H9 (cell line): ENCODE measurements around the gene GOLGA3. TPM values are rescaled to one million over a fixed set of nuclear protein-coding genes. Genes with fewer than 3 reads are reported as not detected.

ENCODE experiments used
- DNase-seq: peaks from one replicate; pipeline ENCODE4 v3.0.0-alpha.2; 2017
- H2AFZ ChIP-seq: one replicate; pipeline ENCODE4 v1.6.1; 2013; ENCODE audit warnings: mild to moderate bottlenecking, low read length, control low read depth, moderate library complexity
- H2AK5ac ChIP-seq: 2 replicates; pipeline ENCODE4 v1.6.1; 2013; ENCODE audit warnings: low read length, control low read depth, mixed read lengths; ENCODE audit not compliant: insufficient read length
- H2BK120ac ChIP-seq: one replicate; pipeline ENCODE4 v1.6.1; 2013; ENCODE audit warnings: low read depth, mild to moderate bottlenecking, low read length, control low read depth, inconsistent platforms; ENCODE audit not compliant: poor library complexity, severe bottlenecking
- H2BK12ac ChIP-seq: 2 replicates; pipeline ENCODE4 v1.6.1; 2013; ENCODE audit warnings: low read length, control low read depth, mixed read lengths, low read depth; ENCODE audit not compliant: insufficient read length
- H2BK15ac ChIP-seq: 2 replicates; pipeline ENCODE4 v1.6.1; 2013; ENCODE audit warnings: low read depth, low read length, control low read depth
- H2BK20ac ChIP-seq: one replicate; pipeline ENCODE4 v1.6.1; 2013; ENCODE audit warnings: low read depth, mild to moderate bottlenecking, low read length, control low read depth, inconsistent platforms; ENCODE audit not compliant: poor library complexity, severe bottlenecking
- H2BK5ac ChIP-seq: 2 replicates; pipeline ENCODE4 v1.6.1; 2013; ENCODE audit warnings: low read length, control low read depth, mixed read lengths; ENCODE audit not compliant: insufficient read length
- H3K14ac ChIP-seq: 2 replicates; pipeline ENCODE4 v1.6.1; 2013; ENCODE audit warnings: low read length, control low read depth; ENCODE audit not compliant: insufficient read depth
- H3K18ac ChIP-seq: 2 replicates; pipeline ENCODE4 v1.6.1; 2013; ENCODE audit warnings: low read depth, mild to moderate bottlenecking, mixed read lengths, low read length, control low read depth; ENCODE audit not compliant: insufficient read length
- H3K23ac ChIP-seq: 2 replicates; pipeline ENCODE4 v1.6.1; 2013; ENCODE audit warnings: low read length, control low read depth, mixed read lengths, low read depth; ENCODE audit not compliant: insufficient read length
- H3K23me2 ChIP-seq: 2 replicates; pipeline ENCODE4 v1.6.1; 2013; ENCODE audit warnings: low read depth, mild to moderate bottlenecking, mixed read lengths, low read length, control low read depth; ENCODE audit not compliant: insufficient read length, poor library complexity, severe bottlenecking
- H3K27ac ChIP-seq: 2 replicates; pipeline ENCODE4 v1.5.1; 2013; ENCODE audit warnings: low read length, control low read depth, mixed read lengths, low read depth; ENCODE audit not compliant: insufficient read length
- H3K27me3 ChIP-seq: 2 replicates; pipeline ENCODE4 v1.6.1; 2013; ENCODE audit warnings: low read length, control low read depth, inconsistent platforms; ENCODE audit not compliant: insufficient read depth
- H3K4ac ChIP-seq: 2 replicates; pipeline ENCODE4 v1.6.1; 2013; ENCODE audit warnings: low read depth, mild to moderate bottlenecking, control low read depth, inconsistent platforms, low read length, moderate library complexity
- H3K4me1 ChIP-seq: 2 replicates; pipeline ENCODE4 v1.6.1; 2013; ENCODE audit warnings: low read length, control low read depth, inconsistent platforms; ENCODE audit not compliant: insufficient read depth
- H3K4me2 ChIP-seq: 2 replicates; pipeline ENCODE4 v1.6.1; 2013; ENCODE audit warnings: low read length, control low read depth, mixed read lengths; ENCODE audit not compliant: insufficient read length, insufficient read depth
- H3K56ac ChIP-seq: 2 replicates; pipeline ENCODE4 v1.6.1; 2013; ENCODE audit warnings: low read depth, mild to moderate bottlenecking, mixed read lengths, low read length, control low read depth; ENCODE audit not compliant: insufficient read length
- H3K79me1 ChIP-seq: 2 replicates; pipeline ENCODE4 v1.6.1; 2013; ENCODE audit warnings: low read depth, mild to moderate bottlenecking, moderate library complexity, low read length, control low read depth, inconsistent platforms; ENCODE audit not compliant: insufficient read depth, poor library complexity, severe bottlenecking
- H3K79me2 ChIP-seq: 2 replicates; pipeline ENCODE4 v1.6.1; 2013; ENCODE audit warnings: low read length, control low read depth, inconsistent platforms; ENCODE audit not compliant: insufficient read depth
- H3K9ac ChIP-seq: 2 replicates; pipeline ENCODE4 v1.6.1; 2013; ENCODE audit warnings: low read length, control low read depth, mixed read lengths; ENCODE audit not compliant: insufficient read length; ENCODE audit errors: extremely low read depth
- H3K9me3 ChIP-seq: one replicate; pipeline ENCODE4 v1.6.1; 2013; ENCODE audit warnings: low read depth, low read length, inconsistent platforms; ENCODE audit not compliant: control insufficient read depth
- H3T11ph ChIP-seq: one replicate; pipeline ENCODE4 v1.6.1; 2013; ENCODE audit warnings: mild to moderate bottlenecking, low read length, control low read depth, inconsistent platforms
- H4K20me1 ChIP-seq: one replicate; pipeline ENCODE4 v1.6.1; 2013; ENCODE audit not compliant: control insufficient read depth, insufficient read length, insufficient read depth
- H4K5ac ChIP-seq: 2 replicates; pipeline ENCODE4 v1.6.1; 2013; ENCODE audit warnings: low read depth, mild to moderate bottlenecking, mixed read lengths, low read length, control low read depth; ENCODE audit not compliant: insufficient read length
- H4K8ac ChIP-seq: replicated peaks from 2 replicates; pipeline ENCODE4 v1.6.1; 2013; ENCODE audit warnings: low read length, control low read depth, mixed read lengths, low read depth; ENCODE audit not compliant: insufficient read length
- H4K91ac ChIP-seq: 2 replicates; pipeline ENCODE4 v1.6.1; 2013; ENCODE audit warnings: low read depth, mild to moderate bottlenecking, moderate library complexity, mixed read lengths, low read length, control low read depth; ENCODE audit not compliant: insufficient read length
- H3K27ac Mint-ChIP-seq, 3 experiments: 2 replicates in 2 of 3; 3 replicates in 1 of 3; pipeline ENCODE4 v1.8.0; 2020 to 2021; ENCODE audit warnings: mixed read lengths in 3 of 3, mild to moderate bottlenecking in 1 of 3, moderate library complexity in 1 of 3
- H3K27me3 Mint-ChIP-seq: 2 replicates; pipeline ENCODE4 v1.8.0; 2021; ENCODE audit warnings: low read depth, mild to moderate bottlenecking, moderate library complexity, mixed read lengths
- H3K36me3 Mint-ChIP-seq, 3 experiments: 2 replicates in 2 of 3; 3 replicates in 1 of 3; pipeline ENCODE4 v1.8.0; 2020 to 2021; ENCODE audit warnings: low read depth in 3 of 3, mixed read lengths in 3 of 3; ENCODE audit not compliant: insufficient read depth in 1 of 3
- H3K4me1 Mint-ChIP-seq, 2 experiments: 2 replicates each; pipeline ENCODE4 v1.8.0; 2020; ENCODE audit warnings: mixed read lengths in 2 of 2
- H3K4me3 Mint-ChIP-seq, 2 experiments: 2 replicates in 1 of 2; 3 replicates in 1 of 2; pipeline ENCODE4 v1.8.0; 2020 to 2021; ENCODE audit warnings: mild to moderate bottlenecking in 2 of 2, mixed read lengths in 2 of 2, moderate library complexity in 1 of 2
- H3K9me3 Mint-ChIP-seq, 2 experiments: 2 replicates in 1 of 2; 3 replicates in 1 of 2; pipeline ENCODE4 v1.8.0; 2020; ENCODE audit warnings: mild to moderate bottlenecking in 2 of 2, mixed read lengths in 2 of 2, moderate library complexity in 1 of 2
- WGBS: extraction: QIAGEN DNeasy Blood & Tissue Kit; methylation state at CpG from one replicate; pipeline ENCODE4 v1.1.7; 2013; ENCODE audit warnings: missing lambda C conversion rate, low lambda C conversion rate, mixed read lengths; ENCODE audit not compliant: insufficient read length; ENCODE audit errors: extremely low coverage; 5-methylcytosine and 5-hydroxymethylcytosine counted together
- total RNA-seq: library from RNA; stranded (reverse); gene quantifications from 2 replicates; pipeline ENCODE4 v1.2.1, GENCODE V29; 2021
- TF ChIP-seq, protein P1 (sequence below): fragments of 200-600 bp; sonication (generic); conservative IDR thresholded peaks from 3 replicates; pipeline ENCODE4 v1.8.0; 2021; ENCODE audit warnings: antibody characterized with exemption, mild to moderate bottlenecking

The GOLGA3 gene
- total RNA-seq, 1 experiment from 2014 or later, result 40.1 TPM

GRCh38 chr12:132736378-132736777 is 92.3 kb downstream of the GOLGA3 start:
- Mint-ChIP-seq H3K4me3 (no peak overlapping the region), H3K9me3 (no peaks in the 10 kb centered on the region), H3K27ac (peak overlapping the region in 1 of 3 experiments; percentile 73; a peak in 2 of 7 replicates), H3K36me3 (peaks cover 71 to 96% (median 93%) of the 10 kb centered on the region in 3 experiments), H3K4me1 (no peaks in the 10 kb centered on the region), H3K27me3 (no peaks in the 10 kb centered on the region)
- no peaks in the 10 kb centered on the region for H3K4me1 ChIP-seq
- H3K4ac ChIP-seq, result no peak overlapping the region
- H4K91ac ChIP-seq, result no peak overlapping the region
- no peak overlapping the region for H2AFZ ChIP-seq
- H3K27ac ChIP-seq, result no peak overlapping the region
- no peak overlapping the region for H2BK12ac ChIP-seq
- no peak overlapping the region for H4K5ac ChIP-seq
- TF ChIP-seq, protein P1, sequence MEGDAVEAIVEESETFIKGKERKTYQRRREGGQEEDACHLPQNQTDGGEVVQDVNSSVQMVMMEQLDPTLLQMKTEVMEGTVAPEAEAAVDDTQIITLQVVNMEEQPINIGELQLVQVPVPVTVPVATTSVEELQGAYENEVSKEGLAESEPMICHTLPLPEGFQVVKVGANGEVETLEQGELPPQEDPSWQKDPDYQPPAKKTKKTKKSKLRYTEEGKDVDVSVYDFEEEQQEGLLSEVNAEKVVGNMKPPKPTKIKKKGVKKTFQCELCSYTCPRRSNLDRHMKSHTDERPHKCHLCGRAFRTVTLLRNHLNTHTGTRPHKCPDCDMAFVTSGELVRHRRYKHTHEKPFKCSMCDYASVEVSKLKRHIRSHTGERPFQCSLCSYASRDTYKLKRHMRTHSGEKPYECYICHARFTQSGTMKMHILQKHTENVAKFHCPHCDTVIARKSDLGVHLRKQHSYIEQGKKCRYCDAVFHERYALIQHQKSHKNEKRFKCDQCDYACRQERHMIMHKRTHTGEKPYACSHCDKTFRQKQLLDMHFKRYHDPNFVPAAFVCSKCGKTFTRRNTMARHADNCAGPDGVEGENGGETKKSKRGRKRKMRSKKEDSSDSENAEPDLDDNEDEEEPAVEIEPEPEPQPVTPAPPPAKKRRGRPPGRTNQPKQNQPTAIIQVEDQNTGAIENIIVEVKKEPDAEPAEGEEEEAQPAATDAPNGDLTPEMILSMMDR, result no peak
- no peak overlapping the region for H3K9ac ChIP-seq
- no peak overlapping the region for H3K56ac ChIP-seq
- no peak overlapping the region for H3K18ac ChIP-seq
- H2BK120ac ChIP-seq, result no peak overlapping the region
- no peaks in the 10 kb centered on the region for H4K20me1 ChIP-seq
- H2BK20ac ChIP-seq, result no peak overlapping the region
- H3K9me3 ChIP-seq, result no peaks in the 10 kb centered on the region
- no peaks in the 10 kb centered on the region for H3K23me2 ChIP-seq
- no peak overlapping the region for H2BK15ac ChIP-seq
- no peak overlapping the region for H2BK5ac ChIP-seq
- no peak overlapping the region for H3K4me2 ChIP-seq
- H2AK5ac ChIP-seq, result no peak overlapping the region
- no peak overlapping the region for H3K14ac ChIP-seq
- no peak overlapping the region for H4K8ac ChIP-seq
- WGBS, result no CpG with 5 or more reads among the region's 12 CpGs
- H3K79me2 ChIP-seq, result no peaks in the 10 kb centered on the region
- H3K27me3 ChIP-seq, result no peaks in the 10 kb centered on the region
- H3T11ph ChIP-seq, result no peak overlapping the region
- H3K23ac ChIP-seq, result no peak overlapping the region
- no peak for DNase-seq
- H3K79me1 ChIP-seq, result no peaks in the 10 kb centered on the region
